Activated T-cell treated with anti-CD3 and anti-CD28 coated beads, Interleukin-2, amount 50 U/mL, for 1 hour (primary cell): Measurements from ENCODE around the gene FMN1.

ENCODE experiments used
- DNase-seq: peaks from one replicate; pipeline ENCODE4 v3.0.0-alpha.2; 2020

FMN1 gene, protein sequence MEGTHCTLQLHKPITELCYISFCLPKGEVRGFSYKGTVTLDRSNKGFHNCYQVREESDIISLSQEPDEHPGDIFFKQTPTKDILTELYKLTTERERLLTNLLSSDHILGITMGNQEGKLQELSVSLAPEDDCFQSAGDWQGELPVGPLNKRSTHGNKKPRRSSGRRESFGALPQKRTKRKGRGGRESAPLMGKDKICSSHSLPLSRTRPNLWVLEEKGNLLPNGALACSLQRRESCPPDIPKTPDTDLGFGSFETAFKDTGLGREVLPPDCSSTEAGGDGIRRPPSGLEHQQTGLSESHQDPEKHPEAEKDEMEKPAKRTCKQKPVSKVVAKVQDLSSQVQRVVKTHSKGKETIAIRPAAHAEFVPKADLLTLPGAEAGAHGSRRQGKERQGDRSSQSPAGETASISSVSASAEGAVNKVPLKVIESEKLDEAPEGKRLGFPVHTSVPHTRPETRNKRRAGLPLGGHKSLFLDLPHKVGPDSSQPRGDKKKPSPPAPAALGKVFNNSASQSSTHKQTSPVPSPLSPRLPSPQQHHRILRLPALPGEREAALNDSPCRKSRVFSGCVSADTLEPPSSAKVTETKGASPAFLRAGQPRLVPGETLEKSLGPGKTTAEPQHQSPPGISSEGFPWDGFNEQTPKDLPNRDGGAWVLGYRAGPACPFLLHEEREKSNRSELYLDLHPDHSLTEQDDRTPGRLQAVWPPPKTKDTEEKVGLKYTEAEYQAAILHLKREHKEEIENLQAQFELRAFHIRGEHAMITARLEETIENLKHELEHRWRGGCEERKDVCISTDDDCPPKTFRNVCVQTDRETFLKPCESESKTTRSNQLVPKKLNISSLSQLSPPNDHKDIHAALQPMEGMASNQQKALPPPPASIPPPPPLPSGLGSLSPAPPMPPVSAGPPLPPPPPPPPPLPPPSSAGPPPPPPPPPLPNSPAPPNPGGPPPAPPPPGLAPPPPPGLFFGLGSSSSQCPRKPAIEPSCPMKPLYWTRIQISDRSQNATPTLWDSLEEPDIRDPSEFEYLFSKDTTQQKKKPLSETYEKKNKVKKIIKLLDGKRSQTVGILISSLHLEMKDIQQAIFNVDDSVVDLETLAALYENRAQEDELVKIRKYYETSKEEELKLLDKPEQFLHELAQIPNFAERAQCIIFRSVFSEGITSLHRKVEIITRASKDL (N-terminal part only)

DNA sequence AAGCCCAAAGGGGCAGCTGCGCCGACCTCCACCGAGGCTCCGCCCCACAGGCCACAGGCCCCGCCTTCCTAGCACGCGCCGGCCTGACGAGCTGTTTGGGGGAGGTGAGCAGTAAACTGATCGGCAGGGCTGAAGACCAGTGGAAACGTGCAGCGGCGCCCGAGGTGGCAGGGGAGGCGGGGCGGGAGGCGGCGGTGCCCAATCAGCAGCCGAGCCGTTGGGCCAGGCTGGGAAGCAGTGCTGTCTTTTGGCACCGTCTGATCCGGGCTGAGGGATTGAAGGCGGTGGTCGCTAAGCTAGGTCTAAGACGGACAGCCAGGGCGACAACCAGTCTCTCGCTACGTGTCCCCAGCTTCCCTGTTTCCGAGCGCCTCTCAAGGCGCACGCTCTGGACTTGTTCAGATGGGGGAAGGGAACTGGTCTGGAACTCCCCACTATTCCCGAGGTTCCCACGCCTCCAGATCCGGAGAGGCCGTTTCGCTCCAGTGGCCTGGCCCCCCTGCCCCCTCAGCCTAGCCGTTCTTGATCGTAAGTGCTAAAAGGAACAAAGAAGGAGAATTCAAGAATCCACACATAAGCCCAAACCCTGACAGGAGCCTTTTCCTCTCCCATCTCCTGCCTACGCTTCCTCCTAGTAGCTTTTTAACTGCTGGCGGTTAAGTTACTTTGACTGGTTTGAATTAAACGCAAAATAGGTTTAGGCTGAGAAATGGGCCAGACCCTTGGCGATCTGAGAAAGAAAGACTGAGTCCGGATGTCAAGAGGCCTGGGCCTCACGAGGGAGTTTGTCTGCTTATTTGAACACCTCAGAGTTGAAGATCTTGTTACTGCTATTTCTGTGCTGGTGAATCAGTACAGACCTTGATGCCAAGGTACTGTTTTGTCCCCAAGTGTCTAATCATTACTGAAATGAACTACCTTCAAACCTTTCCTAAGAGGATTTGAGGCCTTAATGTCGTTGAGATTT lies at the start of gene FMN1:
TSS of gene FMN1 (minus strand) at position 11 of the 967 bp plus-strand sequence. CDS start 39,800 bp downstream, outside the sequence.
- DNase-seq: peak; percentile 90

DNA sequence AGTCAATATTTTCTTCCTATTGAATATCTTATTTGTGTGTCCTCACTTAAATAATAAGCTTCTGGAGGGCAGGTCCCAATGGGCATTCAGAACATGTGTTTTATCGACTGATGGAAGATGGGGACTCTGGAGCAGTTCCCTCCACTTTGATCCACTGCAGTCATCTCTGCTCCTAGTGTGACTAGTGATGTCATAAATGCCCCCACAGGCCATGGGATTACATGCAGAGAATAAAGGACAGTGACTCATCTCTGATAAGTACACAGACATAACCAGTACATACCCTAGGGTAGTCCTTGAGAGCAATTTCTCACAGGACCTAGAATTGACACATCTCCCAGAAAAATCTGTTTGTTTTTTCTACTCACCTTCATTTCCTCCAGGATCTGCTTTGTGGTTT lies 49.4 kb upstream of the FMN1 start:
- no peak for DNase-seq

DNA sequence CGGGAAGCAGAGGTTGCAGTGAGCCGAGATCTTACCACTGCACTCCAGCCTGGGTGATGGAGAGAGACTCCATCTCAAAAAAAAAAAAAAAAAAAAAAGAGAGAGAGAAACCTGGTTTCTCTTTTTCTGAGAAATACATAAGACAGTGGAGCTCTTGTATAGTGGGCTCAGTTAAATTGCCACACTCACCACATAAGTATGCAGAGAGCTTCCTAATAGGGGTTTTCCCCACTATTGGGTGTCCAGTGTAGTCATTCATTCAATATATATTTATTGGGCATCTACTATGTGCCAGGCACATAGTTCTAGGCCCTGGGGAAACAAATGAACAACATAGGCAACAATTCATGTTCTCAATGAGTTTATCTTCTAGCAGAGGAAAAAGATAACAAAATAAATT lies 48.9 kb upstream of the FMN1 start:
- DNase-seq: no peak

DNA sequence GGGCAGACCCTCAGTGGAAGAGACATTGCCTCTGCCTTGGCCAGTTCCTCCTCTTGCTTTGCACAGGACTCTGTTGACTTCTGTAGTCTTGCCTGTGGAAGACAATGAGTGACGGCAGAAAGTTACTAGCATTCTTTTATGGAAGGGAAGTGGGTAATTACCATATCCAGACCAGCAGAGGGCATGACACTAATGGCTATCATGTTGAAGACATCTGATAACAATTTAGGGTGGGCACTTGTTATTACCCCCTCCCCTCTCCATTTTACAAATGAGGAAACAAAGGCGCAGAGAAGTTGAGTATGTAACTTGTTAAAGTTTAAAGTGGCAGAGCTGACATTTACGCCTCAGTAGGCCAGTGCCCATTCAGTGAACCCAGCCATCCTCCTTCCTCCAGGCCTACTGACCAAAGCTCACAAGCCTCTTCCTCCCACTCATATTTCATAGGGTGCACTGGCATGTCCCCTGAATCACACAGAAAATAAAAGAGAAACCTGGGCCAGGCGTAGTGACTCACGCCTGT lies 48.2 kb upstream of the FMN1 start:
- DNase-seq: no peak

DNA sequence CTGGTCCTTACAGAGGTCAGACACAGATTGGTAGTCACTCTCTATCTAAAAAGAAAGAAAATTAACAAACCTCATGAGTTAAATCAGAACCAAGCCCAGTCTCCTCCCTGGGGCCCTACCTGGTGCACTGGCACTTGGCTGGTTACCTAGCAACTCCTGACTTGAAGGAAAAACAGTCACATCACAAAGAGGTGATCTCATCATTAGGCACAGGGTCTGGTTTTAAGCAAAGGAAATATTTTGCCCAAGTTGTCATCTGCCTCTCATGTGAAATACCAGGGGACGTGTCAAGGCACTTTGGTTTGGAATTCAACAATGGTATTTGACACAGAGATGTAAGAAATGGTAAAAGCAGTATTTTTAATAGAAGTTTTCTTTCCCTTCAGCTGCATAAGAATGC lies 47.7 kb upstream of the FMN1 start:
- DNase-seq: no peak

DNA sequence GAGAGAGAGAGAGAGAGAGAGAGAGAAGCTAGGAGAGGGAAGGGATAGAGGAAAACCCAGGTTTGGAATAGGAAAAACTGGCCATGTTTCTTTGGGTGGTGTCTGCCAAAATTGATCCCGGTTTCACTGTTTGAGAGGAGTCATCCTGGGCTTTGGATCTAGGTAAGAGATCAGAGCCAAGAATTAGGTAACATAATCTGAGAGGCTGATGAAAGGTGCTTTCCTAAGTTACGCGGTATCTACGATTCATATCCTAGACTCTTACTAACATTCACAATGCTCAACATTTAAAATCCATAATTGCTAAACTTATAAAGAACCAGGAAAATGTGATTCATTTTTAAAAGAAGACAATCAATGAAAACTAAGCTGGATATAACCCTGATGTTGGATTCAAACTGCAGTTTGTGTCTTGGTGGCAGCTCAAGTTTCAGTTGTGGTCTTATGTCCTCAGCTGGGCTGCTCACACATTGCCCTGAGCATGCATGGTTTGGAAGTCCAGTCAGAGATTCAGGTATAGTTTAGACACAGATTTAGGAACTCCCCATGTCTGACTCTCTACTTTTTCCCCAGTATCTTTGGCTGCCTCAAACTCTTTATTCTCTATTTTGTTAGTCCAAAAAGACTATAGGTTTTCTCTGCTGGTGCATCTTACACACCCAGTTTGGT lies 42.5 kb upstream of the FMN1 start:
- DNase-seq: no peak

DNA sequence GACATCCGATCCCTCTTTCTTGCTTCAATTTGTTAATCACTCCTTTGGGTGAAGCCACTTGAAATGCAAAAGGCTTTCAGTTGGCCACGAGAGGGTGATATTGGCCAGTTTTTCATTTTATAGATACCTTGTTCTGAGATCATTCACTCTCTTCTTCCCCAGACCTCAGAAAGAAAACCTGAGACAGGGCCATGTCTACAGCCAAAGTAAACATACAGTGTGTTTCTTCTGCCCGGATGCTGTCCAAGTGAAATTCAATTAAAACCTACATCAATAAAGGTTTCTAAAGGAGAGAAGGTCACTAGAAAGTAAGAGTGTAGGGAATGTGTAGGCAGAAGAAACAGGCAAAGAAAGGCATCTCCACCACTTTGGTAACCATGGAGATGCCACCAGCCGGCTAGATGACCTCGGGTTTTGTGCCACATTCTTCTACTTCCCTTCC lies 39.5 kb upstream of the FMN1 start:
- no peak for DNase-seq

DNA sequence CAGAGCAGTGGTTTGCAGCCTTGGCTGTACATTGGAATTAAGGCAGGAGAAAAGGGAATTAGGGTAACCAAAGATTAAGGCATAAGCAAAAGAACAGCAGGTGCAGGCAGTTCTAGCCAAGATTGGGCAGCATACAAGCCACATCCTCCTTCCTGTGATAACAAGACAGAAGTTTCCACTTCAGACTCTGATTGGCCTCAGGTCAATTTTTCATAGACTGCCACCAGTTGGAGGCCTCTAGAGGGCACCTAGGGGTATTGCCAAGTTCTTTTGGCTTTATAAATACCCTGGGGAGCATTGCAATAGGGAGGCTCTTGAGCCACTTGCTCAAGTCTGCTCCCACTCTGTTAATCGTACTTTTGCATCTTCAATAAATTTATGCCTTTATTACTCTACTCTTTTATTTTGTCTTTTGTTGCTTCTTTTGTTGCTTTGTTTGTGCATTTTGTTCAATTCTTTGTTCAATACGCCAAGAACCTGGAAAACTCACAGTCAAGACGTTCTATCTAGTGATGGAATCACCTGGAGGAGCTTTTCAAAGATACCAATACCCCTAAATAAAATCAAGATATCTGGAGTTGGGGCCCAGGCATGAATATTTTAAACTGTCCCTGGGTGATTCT lies 32.2 kb upstream of the FMN1 start:
- peak; percentile 33 for DNase-seq

DNA sequence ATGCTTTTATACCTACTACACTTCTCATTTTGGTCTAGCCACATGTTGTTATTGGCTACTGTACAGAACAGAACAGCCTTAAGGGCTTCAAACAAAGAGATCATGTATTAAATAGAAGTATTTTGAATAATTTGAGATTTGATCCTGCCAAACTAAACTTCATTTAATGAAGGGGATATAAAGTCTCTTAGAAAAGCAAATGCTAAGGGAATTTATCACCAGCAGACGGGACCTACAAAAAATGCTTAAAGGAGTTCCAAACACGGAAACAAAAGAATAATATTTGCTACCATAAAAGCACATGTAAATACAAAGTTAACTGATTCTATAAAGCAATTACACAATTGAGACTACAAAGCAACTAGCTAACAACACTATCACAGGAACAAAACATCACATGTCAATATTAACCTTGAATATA lies 23.6 kb upstream of the FMN1 start:
- DNase-seq: no peak

DNA sequence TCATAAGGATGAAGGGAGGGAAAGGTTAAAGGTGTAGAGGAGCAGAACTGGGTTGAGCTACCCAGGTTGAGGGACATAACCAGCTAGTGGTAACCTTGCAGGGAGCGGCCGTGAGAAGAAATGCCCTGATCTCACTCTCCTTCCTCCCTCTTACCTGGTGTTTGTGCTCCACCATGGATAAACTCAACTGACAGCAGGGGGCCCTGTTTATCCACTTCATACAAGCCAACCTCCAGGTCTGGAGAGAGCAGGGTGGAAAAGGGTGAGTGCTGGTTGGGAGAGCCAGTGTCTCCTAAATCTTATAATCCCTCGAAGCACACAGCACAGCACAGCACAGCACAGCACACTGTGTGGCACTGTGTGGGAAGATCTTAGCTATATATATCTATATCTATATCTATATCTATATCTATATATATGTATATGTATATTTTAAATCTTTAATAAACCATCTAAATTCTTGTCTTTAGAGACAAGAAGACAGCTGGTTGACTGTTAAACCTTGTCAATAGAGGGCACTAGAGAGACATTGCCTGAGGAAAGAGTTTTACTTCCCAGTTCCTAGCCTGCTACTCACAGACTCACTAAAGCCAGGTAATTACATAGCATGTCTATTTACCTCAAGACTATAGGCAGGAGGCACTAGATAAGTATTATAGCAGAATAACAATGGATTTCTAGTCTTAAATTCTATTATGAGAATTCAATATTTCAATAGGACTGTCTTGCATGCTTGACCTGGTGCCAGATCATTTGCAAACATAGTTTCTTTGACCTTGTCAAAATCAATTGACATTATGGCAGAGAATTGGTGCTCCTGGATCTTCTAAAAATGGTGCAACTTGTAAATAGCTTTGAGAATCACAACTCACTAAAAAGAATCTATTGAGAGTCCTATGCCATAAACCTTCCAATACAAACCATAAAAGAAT lies 21.7 kb upstream of the FMN1 start:
- no peak for DNase-seq

DNA sequence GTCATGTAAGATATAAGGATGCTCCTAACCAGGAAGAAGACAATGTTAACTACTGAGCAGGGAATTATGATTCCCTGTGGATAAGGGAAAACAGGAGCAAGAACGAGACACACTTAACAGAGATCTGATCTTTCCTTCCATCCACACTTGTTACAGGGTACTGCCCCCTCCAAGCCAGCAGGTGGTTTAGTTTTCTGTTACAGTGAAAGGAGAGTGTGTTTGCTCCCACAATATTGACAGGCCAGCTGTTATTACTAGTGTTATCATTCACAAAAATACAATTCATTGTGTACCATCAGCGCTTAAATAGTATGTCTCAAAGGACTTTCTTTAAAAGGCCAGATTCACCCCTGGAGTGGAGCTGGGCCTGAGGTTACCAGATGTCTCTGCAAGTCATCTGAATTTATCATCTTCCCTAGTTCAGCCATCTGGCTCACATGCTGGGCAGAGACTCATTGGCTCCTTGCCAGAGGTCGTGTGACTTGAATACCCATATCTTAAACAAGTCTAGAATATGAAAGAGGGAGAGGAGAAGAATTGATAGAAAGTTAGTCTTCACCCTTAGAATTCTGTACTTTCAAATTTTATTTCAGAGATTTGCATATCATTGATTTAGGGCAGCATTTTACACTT lies 16.8 kb upstream of the FMN1 start:
- no peak for DNase-seq

DNA sequence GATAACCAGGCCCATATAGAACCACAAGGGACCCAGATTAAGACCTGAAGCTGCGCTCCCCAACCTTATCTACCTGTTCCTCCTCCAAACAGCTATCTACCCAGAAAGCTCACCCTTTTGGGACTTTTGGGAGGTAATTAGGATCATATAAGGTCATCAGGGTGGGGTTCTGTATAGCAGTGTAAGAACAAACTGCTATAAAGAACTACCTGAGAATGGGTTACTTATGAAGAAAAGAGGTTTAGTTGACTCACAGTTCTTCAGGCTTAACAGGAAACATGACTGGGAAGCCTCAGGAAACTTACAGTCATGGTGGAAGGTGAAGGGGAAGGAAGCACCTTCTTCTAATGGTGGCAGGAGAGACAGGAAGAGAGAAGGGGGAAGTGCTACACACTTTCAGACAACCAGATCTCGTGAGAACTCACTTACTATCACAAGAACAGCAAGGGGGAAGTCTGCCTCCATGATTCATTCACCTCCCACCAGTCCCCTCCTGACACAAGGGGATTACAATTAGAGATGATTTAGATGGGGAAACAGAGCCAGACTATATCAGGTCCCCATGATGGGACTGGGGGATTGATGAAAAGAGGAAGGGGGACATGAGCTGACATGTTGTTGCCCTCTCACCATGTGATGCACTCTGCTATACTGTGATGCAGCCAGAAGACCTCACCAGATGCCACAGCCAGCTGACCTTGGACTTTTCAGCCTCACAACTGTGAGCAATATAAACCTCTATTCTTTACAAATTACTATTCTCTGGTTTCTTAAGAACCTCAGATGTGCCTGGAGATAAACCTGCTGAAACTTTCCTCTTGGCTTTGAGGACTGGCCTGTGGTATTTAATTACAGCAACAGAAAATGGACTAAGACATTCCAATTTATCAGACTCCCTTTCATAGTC lies 15.3 kb upstream of the FMN1 start:
- no peak for DNase-seq

DNA sequence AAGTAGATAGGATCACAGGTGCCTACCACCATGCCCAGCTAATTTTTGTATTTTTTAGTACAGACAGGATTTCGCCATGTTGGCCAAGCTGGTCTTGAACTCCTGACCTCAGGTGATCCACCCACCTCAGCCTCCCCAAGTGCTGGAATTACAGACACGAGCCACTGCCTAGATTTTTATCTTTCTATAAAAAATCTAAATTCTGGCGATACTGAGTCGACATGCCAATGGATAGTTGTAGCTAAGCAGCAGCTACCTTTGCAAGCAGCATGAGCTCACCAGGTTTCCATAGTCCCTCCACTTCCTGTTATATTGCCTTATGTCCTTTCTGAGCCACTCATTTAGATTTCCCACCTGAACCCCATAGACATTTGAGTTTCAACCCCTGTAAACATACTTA lies 13.1 kb upstream of the FMN1 start:
- DNase-seq: no peak

DNA sequence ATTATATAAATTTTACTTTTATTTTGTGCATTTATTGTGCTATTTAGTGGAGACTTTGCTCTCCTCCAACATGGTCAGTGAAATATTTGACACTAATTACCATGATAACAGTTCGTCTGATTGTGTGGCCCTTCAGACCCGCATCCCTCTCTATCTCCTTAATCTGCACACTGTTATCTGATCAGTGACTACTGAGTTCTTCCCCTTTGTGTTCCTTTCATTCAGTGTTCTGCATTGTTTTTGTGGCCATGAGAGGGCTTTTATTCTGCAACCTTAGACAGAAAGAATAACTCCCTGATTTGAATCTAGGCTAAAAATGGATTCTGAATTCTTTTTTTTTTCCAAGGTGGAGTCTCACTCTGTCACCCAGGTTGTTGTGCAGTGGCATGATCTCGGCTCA lies 11.9 kb upstream of the FMN1 start:
- DNase-seq: no peak

DNA sequence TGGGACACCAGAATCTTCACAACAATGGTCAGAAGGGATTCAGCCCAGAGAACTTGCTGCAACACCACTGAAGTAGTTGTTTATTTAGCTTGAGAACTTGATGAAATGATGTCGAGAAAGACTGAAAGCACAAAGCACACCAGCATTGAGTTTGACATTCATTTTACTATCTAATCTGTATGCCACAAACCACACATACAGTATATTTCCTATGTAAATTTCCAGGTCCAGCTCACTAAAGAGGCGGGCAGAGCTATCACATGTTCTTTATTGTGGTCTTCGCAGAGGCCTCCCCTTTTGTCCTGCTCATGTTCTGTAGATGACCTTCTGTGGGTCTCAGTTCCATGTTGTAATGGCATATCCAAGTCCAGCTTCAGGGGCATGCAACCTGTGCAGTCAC lies 10.4 kb upstream of the FMN1 start:
- no peak for DNase-seq

DNA sequence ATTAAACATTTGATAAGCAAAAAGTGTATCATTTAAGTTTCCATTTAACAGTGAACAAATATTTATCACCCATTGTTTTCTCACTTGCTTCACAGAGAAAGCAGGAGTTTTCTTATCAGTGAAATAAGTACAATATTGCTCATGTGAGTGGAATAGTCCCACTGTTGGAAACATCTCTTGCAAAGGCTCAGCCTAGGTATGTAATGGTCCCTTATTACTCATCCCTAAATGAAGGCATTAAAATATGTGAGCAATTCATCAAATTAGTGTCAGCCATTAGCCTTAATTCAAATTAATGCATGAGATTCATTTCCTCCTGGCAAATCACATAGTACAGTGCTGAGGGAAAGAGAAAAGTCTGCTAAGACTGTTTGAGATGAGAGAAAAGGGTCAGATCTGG lies 9.6 kb upstream of the FMN1 start:
- DNase-seq: no peak

DNA sequence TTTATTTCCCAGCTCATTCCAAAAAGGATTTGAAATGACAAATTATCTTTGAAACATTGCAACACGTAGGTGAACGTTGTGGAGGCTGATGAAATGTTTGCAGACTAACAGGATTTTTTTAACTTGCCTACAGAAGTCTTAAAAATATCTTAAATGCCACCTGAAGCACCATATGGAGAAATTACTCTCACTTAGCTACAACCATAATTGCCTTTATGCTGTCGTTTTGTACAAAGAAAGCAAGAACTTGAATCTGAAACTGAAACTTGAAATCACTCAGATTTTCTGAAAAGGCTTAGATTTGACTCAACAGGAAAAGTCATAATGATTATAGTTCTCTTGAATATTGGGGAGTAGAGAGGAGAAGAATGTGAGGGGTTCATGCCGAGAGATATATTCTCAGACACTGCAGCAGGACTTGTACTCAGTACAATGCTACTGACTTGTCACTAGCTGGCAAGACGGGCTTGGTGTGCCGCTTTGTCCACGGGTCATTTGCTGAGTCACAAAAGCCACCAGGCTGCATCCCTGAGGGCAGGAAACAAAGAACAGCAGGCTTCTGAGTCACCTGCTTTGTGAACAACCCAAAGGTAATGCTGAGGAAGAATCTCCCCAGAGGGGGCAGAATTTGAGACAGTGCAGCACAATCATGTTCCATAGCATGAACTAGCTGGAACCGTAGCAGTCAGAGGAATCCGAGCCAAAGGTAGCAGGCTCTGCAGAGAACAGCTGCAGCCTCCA lies 7.1 kb upstream of the FMN1 start:
- DNase-seq: peak; percentile 56
